Nucleus accumbens (tissue), 56 donors: ENCODE results near the gene SMIM5.
"Not testable (repeated sequence)": the region's sequence is repeated elsewhere in the genome, so short reads cannot be mapped to it uniquely, and the experiment has no call there.

Experiments
- DNase-seq, 56 donors: peaks; one replicate each; lab custom pipeline; 2025; lab: John Stamatoyannopoulos, UW

SMIM5 gene, protein sequence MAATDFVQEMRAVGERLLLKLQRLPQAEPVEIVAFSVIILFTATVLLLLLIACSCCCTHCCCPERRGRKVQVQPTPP

DNA sequence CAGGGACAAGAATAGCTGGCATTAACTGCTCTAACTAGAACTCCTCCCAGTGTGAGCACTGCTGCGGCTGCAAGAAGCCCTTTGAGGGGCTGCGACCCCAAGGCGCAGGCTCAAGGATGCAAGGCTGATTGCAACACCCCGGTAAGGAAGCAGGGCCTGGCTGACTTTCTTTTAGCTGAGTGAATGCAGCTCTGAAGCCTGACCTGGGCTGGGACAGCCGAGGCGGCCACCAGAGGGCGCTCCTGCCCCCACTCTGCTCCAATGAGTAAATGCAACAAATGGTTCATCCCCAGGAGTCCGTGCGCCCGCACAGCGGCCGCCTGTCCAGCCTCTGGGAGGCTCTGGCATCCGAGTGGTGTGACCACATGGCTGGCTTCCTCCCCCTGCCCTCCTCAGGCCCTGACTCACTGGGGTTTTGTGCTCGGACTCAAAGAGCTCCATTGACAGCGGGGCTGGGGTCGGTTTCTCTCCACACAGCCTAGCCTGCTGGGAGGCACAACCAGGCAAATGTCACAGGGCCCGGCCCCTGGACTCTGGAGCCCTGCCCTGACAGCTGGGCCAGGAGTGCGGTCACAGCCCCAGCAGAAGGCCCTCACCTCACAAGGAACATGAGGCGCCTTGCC is at the start of gene SMIM5:
Gene SMIM5, plus strand, starts transcription at position 572 of the 623 bp plus-strand sequence. CDS start 6,768 bp downstream, outside the sequence.
- peak; percentile 62 to 98 (median 94) for DNase-seq

DNA sequence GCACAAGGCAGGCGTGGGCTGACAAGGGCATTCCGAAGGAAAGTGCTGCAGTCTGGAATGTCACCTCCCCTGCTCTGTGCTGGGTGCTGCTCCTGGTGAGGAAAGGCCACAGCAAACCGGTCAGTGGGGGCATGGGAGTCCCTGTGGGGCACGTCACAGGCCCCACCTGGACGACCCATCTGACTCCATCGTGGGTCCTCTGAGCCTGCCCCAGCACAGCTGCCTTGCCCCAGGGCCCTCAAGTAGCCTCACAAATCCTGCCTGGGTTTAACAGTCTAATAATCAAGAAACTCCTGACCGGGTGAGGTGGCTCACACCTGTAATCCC is 48.4 kb upstream of the SMIM5 start:
- no peak for DNase-seq

DNA sequence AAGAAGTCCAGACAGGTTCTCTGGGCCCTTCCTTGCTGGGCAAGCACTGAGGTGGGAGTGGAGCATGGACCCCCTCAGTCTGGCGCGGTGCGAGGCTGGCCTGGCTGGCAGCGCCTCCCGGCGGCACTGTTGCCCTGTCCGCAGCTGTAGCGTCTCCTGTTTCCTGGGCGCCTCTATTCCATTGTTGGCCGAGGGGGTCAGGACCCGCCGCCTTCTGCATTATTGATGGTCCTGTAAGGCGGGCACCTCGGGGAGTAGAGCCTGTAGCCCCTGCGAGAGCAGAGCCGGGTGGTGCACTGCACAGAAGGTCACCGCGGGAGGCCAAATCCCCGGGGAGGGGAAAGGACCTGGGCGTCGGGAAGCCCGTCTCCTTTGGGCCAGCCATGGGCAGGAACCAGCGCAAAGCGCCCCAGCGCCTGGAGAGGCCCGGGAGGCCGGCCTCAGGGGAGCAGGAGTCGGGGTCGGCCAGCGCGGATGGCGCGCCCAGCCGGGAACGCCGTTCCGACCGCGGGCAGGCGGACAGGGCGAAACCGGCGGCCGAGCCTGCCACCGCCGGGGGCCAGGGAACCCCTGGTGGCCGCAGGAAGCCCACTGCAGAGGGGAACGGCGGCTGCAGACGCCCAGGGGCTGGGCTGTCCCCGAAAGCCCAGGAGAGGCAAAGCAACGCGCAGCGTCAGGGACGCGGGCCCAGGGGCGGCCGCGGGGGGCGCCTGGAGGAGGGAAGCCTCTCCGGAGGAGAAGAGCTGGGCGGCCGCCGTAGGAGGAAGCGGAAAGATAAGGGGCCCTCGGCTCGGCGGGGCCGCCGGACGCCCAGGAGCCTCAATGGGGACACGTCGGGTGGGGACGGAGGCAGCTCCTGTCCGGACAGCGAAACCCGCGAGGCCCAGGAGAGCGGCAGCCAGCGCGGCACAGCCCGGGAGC is 45.3 kb upstream of the SMIM5 start, which contains the start of gene MYO15B:
Gene MYO15B, plus strand, starts transcription at position 126 of the 921 bp plus-strand sequence. Its CDS starts 258 bp downstream, at position 384.
- DNase-seq: peak in 37 of 56 donors; percentile 13 to 77 (median 40)

DNA sequence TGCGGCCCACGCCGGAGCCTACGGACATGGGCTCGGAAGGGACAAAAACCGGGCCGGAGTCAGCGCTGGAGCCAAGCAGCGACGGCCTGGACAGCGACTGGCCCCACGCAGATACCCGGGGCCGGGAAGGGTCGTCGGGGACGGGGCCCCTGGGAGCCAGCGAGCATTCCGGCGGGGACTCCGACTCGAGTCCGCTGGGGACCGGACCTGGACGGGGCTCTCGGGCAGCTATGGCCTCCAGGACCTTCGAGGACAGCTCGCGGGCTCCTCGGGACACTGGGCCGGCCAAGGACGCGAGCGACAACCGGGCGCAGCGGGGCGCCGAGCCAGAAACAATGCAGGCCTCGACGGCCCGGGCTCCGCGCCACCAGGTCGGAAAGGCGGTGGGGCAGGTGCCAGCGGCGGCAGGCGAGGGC is 44.6 kb upstream of the SMIM5 start:
- peak in 9 of 56 donors; percentile 45 to 80 (median 67) for DNase-seq

DNA sequence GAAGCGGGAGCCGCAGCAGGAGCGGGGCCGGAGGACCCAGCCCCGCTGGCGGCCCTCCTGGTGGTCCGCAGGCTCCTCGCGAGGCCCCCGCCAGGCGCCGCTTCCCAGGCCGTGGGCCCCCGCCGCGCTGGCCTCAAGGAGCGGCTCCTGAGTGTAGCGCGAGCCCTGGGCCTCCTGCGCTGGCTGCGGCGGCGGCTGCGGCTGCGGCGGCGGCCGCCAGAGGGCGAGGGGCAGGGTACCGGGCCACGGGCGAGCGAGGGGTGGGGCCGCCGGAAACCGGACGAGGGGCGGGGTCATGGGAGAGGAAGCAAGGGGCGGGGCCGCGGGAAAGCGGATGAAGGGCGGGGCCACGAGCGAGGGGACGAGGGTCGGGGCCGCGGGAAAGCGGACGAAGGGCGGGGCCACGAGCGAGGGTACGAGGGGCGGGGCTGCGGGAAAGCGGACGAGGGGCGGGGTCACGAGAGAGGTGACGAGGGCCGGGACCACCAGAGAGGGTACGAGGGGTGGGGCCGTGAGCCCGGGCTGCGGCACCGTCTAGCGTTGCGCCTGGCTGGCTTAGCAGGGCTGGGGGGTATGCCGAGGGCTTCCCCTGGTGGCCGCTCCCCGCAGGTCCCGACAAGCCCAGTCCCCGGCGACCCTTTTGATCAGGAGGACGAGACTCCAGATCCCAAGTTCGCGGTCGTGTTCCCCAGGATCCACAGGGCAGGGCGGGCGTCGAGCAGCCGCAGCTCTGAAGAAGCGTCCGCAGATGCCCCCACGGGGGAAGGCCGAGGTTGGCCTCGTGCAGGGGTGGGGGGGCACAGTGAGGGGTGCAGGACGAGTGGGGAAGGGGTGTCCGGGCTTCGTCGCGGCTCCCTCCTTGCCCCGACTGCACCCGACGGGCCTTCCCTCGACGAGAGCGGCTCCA is 44.0 kb upstream of the SMIM5 start:
- peak; percentile 30 to 97 (median 86) for DNase-seq

DNA sequence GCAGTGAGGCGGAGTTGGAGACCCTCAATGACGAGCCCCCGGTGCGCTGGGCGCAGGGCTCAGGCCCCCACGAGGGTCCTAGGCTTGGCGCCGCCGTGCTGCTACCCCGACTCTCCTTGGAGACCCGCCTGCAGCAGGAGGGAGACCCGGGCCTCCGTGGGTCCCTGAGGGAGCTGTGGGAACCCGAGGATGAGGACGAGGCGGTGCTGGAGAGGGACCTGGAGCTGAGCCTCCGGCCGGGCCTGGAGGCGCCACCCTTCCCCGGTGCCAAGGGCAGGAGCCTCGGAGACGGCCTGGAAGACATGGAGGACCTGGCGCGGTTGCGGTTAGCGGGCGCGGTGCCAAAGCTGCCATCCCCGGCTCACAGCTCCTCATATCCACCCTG is 43.3 kb upstream of the SMIM5 start:
- DNase-seq: peak in 3 of 56 donors; percentile 16 to 34 (median 25)

DNA sequence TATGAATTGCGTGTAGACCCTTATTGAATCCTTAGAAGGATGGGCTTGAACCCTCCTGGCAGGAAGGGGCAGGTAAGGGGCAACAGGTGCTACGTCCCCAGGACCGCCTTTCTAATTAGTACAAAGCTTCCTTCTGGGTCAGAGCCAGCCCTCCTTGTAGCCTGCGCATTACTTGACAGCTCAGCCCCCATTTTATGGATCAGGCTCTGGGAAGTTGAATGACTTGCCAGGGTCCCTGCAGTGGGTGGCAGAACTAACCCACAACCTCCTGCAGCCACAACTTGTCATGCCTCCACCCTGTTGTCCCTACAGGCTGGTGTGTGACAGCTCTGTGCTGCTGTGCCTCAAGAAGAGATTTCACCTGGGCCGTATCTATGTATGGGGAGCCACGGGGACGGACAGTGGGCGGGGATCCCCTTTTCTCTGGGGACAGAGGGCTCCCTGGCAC is 42.9 kb upstream of the SMIM5 start:
- DNase-seq: no peak

DNA sequence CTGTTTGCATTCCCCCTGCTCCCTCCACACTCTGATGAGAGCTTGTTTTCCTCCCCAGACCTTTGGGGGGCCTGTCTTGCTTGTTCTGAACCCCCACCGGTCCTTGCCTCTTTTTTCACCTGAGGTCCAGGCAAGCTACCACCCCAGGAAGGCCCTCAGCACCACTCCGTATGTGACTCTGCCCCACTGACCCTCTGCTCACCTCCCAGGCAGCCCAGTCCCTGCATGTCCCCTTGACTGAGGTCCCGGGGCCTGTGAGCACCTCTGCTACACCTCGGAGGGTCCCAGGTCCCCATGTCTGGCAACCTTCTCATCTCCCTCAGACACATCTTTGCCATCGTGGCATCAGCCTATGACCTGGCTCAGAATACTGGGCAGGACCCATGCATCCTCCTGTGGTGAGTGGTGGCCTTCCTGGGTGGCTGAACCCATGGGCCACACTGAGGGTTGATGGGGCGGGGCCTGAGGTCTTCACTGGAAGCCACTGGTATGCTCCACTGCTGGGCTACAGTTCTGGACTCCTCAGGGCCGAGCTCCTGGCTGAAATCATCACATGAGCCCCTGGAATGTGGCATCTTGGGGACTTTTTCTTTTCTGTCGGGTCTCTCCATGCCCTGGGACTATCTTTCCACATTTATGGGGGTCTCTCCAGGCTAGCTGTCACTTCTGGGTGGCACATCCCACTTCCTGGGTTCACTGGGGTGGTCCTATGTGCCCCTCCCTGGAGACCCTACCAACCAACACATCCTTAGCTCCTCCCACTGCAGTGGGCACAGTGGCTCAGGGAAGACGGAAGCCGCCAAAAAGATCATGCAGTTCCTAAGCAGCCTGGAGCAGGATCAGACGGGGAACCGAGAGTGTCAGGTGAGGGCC is 42.1 kb upstream of the SMIM5 start:
- no peak for DNase-seq

DNA sequence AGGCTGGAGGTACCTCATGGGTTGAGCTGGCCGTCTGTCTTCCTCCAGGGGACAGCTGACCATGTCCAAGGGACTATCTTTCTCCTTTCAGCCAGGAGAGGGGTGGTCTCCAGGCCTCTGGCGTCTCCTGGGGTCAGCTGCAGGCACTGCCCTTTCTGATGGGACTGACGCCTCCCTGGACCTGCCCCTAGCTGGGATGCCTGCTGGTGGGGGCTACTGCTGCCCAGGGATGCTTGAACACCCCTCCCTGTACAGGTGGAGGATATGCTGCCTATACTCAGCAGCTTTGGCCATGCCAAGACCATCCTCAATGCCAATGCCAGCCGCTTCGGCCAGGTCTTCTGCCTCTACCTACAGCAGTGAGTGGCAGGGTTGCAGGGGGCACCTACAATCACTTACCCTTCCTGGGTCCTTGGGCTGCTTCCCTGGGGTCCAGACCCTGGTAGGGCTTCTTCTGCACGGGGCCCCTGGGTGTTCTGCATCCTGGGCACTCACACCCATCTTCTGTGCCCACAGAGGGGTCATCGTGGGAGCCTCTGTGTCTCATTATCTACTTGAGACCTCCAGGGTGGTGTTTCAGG is 41.4 kb upstream of the SMIM5 start:
- no peak for DNase-seq

DNA sequence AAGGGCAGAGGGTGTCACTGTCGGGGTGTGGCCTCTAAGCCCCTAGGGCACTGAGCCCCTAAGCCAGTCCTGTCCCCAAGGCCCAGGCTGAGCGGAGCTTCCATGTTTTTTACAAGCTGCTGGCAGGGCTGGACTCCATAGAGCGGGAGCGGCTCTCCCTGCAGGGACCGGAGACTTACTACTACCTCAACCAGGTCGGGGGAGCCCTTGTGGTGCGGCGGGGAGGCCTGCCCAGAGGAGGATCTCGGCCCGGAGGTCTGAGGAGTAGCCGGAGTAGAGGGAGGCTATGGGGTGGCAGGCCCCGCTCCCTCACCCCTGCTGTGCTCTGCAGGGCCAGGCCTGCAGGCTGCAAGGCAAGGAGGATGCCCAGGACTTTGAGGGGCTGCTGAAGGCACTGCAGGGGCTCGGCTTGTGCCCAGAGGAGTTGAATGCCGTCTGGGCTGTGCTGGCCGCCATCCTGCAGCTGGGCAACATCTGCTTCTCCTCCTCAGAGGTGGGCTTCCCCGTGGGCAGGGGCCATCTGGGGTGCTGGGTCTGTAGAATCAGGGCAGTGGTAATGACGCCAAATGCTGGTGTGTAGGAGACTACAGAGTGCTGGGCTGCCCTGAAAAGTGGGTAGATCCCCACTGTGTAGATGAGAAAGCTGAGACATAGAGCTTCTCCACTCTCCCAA is 40.8 kb upstream of the SMIM5 start:
- no peak for DNase-seq

DNA sequence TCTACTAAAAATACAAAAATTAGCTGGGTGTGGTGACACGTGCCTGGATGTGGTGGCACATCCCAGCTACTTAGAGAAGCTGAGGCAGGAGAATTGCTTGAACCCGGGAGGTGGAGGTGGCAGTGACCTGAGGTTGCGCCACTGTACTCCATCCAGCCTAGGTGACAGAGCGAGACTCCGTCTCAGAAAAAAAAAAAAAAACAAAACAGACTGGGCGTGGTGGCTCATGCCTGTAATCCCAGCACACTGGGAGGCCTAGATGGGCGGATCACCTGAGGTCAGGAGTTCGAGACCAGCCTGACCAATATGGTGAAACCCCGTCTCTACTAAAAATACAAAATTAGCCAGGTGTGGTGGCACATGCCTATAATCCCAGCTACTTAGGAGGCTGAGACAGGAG is 39.8 kb upstream of the SMIM5 start:
- not testable (repeated sequence) for DNase-seq

DNA sequence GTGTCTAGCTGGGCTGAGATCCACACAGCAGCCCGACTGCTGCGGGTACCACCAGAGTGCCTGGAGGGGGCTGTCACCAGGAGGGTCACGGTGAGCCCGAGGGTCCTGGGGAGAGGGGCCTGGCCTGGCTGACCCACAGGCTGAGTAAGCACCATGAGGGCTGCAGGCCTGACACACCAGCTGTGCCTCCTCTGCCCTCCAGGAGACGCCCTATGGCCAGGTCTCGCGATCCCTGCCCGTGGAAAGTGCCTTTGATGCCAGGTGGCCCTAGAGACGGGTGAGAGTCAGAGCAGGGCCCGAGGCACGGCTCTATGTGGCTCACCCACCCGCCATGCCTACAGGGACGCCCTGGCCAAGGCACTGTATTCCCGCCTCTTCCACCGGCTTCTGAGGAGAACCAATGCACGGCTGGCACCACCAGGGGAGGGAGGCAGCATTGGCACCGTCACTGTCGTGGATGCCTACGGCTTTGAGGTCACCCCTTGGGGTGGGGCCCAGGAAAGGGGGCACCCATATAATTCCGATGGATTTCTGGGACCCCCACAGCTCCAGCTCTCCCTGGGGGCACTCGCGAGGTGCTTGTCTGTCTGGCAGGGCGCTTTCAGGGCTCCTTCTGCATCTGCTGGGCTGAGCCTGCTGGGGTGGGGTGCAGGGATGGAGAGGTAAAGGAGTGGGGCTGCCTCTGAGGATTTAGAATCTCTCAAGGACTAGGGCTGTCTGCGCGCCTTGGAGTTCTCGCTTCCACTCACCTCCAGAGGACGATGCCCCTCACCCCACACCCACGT is 38.5 kb upstream of the SMIM5 start:
- DNase-seq: no peak

DNA sequence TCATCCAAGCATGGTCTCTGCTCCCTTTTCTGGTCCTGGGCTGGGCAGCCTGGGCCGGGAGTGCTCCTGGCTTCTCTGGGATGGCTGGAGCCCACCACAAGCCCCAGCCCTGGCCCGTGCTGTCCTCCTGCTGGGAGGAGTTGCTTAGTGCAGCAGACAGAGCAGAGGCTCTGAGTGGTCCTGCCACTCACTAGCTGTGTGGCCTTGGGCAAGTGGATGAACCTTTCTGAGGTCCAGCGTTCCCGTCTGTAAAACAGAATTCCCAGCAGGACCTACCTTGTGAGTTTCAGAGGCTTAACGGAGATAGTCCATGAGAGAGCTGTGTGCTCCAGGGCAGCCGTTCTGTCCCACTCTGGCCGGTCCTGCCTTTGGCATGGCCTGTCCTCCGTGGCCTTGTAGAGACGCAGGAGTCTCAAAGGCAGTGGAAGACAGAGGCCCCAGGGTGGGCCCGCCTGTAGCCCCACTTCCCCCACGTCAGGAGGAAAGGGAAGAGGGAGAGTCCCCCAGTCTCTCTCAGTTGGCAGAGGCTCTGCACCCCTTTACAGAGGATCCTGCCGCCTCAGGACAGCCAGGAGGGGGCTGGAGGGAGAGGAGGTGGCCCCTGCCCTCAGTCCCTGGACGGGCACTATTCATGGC is 37.8 kb upstream of the SMIM5 start:
- no peak for DNase-seq

DNA sequence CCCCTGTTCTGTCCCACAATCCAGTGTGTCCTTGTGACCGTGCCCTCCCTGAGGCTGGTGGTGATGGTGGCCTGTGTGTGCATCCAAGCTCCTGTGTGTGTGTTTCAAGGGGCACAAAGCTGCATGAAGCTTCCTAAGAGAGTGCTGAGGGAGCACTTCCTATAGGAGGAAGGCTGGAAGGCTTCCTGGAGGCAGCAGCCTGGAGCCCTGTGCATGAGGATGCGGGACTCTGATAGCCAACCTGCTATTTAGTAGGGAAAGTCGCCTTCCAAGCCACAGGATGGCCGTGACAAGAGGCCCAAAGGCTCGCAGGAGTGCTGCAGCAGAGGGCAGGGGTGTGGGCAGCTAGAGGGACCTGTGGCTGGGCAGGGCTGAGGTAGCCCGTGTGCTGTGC is 37.3 kb upstream of the SMIM5 start:
- no peak for DNase-seq

DNA sequence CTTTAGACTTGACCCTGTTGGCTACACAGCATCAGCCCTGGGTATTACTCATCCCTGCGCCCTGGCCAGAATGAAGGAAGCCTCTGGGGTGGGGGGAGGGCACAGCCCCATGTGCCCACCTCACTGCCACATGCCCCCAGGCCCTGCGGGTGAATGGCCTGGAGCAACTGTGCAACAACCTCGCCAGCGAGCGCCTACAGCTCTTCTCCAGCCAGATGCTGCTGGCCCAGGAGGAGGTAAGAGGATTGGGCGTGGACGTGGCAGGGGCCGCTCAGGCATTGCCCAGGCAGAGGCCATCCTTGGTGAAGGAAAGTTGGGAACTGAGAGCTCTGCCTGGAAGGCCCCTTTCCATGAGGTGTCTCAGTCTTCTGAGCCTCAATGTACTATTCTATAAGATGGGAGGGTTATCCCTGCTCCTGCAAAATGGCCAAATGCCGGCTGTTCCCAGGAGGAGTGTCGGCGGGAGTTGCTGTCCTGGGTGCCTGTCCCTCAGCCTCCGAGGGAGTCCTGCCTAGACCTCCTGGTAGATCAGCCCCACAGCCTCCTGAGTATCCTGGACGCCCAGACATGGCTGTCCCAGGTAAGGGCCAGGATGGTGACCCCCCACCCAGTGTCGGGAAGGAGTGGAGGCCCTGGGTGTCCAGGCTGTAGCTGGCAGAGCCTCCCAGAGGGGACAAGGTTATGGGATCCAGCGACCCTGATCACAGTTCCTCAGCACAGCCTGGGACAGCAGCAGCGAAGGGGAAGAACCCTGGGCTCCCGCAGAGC is 36.7 kb upstream of the SMIM5 start:
- no peak for DNase-seq
